ENCODE measurements around the gene RACK1. TPM values are rescaled to one million over a fixed set of nuclear protein-coding genes. Genes with fewer than 3 reads are reported as not detected.

Gene RACK1
- total RNA-seq, 1 experiment from 2014 or later, result 2,552 TPM

- no peaks in the 10 kb centered on the region for H4K20me1 ChIP-seq (ENCODE audit: control insufficient read depth, insufficient read depth, insufficient read length)
- H3K79me1 ChIP-seq (ENCODE audit: insufficient read depth, low read depth, low read length, poor library complexity, severe bottlenecking), result peaks cover 3% of the 10 kb centered on the region
- no peak within 1 kb of the TSS for H3T11ph ChIP-seq (ENCODE audit: low read length)
- no peak within 1 kb of the TSS for H2BK120ac ChIP-seq (ENCODE audit: low read depth, low read length, poor library complexity, severe bottlenecking)
- Mint-ChIP-seq H3K4me1 (peaks cover 18 to 25% of the 10 kb centered on the region in 2 experiments), H3K27ac (peak within 1 kb of the TSS; percentile 97 to 99 (median 99)), H3K27me3 (ENCODE audit: low read depth) (peaks cover 15% of the 10 kb centered on the region), H3K9me3 (peaks cover 0 to 6% of the 10 kb centered on the region in 2 experiments; a peak in 2 of 5 replicates), H3K36me3 (ENCODE audit: insufficient read depth in 1 of 3, low read depth in 3 of 3) (peaks cover 3 to 17% (median 5%) of the 10 kb centered on the region in 3 experiments; a peak in 4 of 7 replicates), H3K4me3 (peak within 1 kb of the TSS; percentile 98 to 99)
- TF ChIP-seq CTCF (conservative IDR thresholded peaks at IDR 0.05), result no peak
- H3K27ac ChIP-seq (ENCODE audit: insufficient read length, low read depth, low read length), result no peak within 1 kb of the TSS
- no peak within 1 kb of the TSS for H3K56ac ChIP-seq (ENCODE audit: insufficient read length, low read depth, low read length)
- no peak within 1 kb of the TSS for H4K5ac ChIP-seq (ENCODE audit: insufficient read length, low read depth, low read length)
- H3K14ac ChIP-seq (ENCODE audit: insufficient read depth, low read length), result no peak within 1 kb of the TSS
- H3K9ac ChIP-seq (ENCODE audit: extremely low read depth, insufficient read length, low read length), result peak within 1 kb of the TSS; percentile 47
- H2BK12ac ChIP-seq (ENCODE audit: insufficient read length, low read depth, low read length), result no peak within 1 kb of the TSS
- H3K9me3 ChIP-seq (ENCODE audit: control insufficient read depth, low read depth, low read length), result no peaks in the 10 kb centered on the region
- peak within 1 kb of the TSS; percentile 72 for H3K18ac ChIP-seq (ENCODE audit: insufficient read length, low read depth, low read length)
- no peak within 1 kb of the TSS for H3K23ac ChIP-seq (ENCODE audit: insufficient read length, low read depth, low read length)
- no peak within 1 kb of the TSS for H2BK20ac ChIP-seq (ENCODE audit: low read depth, low read length, poor library complexity, severe bottlenecking)
- H2BK15ac ChIP-seq (ENCODE audit: low read depth, low read length), result no peak within 1 kb of the TSS
- no peak within 1 kb of the TSS for H4K91ac ChIP-seq (ENCODE audit: insufficient read length, low read depth, low read length)
- H2AFZ ChIP-seq (ENCODE audit: low read length), result no peak within 1 kb of the TSS
- WGBS (ENCODE audit: extremely low coverage, insufficient read length, low lambda C conversion rate), result no CpG with 5 or more reads among the region's 59 CpGs
- no peaks in the 10 kb centered on the region for H3K27me3 ChIP-seq (ENCODE audit: insufficient read depth, low read length)
- H4K8ac ChIP-seq (replicated peaks; ENCODE audit: insufficient read length, low read depth, low read length), result no peak within 1 kb of the TSS
- H3K4ac ChIP-seq (ENCODE audit: low read depth, low read length), result no peak within 1 kb of the TSS
- peaks cover 7% of the 10 kb centered on the region for H3K23me2 ChIP-seq (ENCODE audit: insufficient read length, low read depth, low read length, poor library complexity, severe bottlenecking)
- H3K4me2 ChIP-seq (ENCODE audit: insufficient read depth, insufficient read length, low read length), result peak within 1 kb of the TSS; percentile 79
- DNase-seq, result peak; percentile 99
- H3K4me1 ChIP-seq (ENCODE audit: insufficient read depth, low read length), result no peaks in the 10 kb centered on the region
- no peaks in the 10 kb centered on the region for H3K79me2 ChIP-seq (ENCODE audit: insufficient read depth, low read length)
- no peak within 1 kb of the TSS for H2BK5ac ChIP-seq (ENCODE audit: insufficient read length, low read length)
- no peak within 1 kb of the TSS for H2AK5ac ChIP-seq (ENCODE audit: insufficient read length, low read length)
Observed at GRCh38 chr5:181223058-181223728, 20.5 kb downstream of the RACK1 start, which contains the start of gene TRIM41. Gene TRIM41, plus strand, starts transcription at chr5:181223281. Its CDS starts 719 bp downstream, at chr5:181224000.

Data from H9 (cell line).